Panc1 (cell line): ENCODE results near the gene ABL1. TPM values are rescaled to one million over a fixed set of nuclear protein-coding genes. Genes with fewer than 3 reads are reported as not detected.

ENCODE experiments used
- ATAC-seq: fragments of 200-7000 bp; cut with Tn5 transposase; 2 replicates; pipeline ENCODE4 v1.9.1; 2020; ENCODE audit warnings: mild to moderate bottlenecking, moderate library complexity
- BruUV-seq: library from RNA; stranded (reverse); fragments of 400-500 nt; replicated peaks from 2 replicates; lab custom pipeline; 2021; lab: Mats Ljungman, UMichigan
- CTCF ChIA-PET: fragments of 300-600 bp; sonication (Branson Sonifier 250); formaldehyde crosslinking; loops from one replicate; lab custom pipeline; 2022; ENCODE audit warnings: antibody characterized with exemption; lab: Charles Lee
- POLR2A ChIA-PET: fragments of 300-600 bp; sonication (Branson Sonifier 250); formaldehyde crosslinking; loops from one replicate; lab custom pipeline; 2022; ENCODE audit warnings: antibody characterized with exemption; lab: Charles Lee
- DNase-seq: peaks from one replicate; pipeline ENCODE4 v3.0.0-alpha.2; 2010; ENCODE audit warnings: low read depth, low spot score
- H3K27ac ChIP-seq: 2 replicates; pipeline ENCODE4 v1.5.1; 2011; ENCODE audit warnings: mild to moderate bottlenecking, low read length, inconsistent platforms
- H3K27me3 ChIP-seq: fragments of 200-500 bp; sonication (Bioruptor generic); 2 replicates; pipeline ENCODE4 v1.6.0; 2014; ENCODE audit warnings: low read length, inconsistent platforms; ENCODE audit not compliant: control insufficient read depth, insufficient read depth
- H3K36me3 ChIP-seq: fragments of 200-500 bp; sonication (Bioruptor generic); 2 replicates; pipeline ENCODE4 v1.5.1; 2014; ENCODE audit warnings: inconsistent platforms, mild to moderate bottlenecking, low read length, moderate library complexity; ENCODE audit not compliant: control insufficient read depth, insufficient read depth
- H3K4me1 ChIP-seq: 2 replicates; pipeline ENCODE4 v1.5.1; 2011; ENCODE audit warnings: inconsistent platforms, mild to moderate bottlenecking, low read length, moderate library complexity; ENCODE audit not compliant: control insufficient read depth, insufficient read depth
- H3K4me3 ChIP-seq, 2 experiments: 2 replicates each; pipeline ENCODE4 v1.5.1; 2011 to 2012; ENCODE audit warnings: low read depth in 2 of 2, low read length in 2 of 2, mild to moderate bottlenecking in 2 of 2, inconsistent platforms in 1 of 2, moderate library complexity in 1 of 2
- H3K9me3 ChIP-seq: fragments of 200-500 bp; sonication (Bioruptor generic); 2 replicates; pipeline ENCODE4 v1.5.1; 2014; ENCODE audit warnings: low read depth, mild to moderate bottlenecking, inconsistent platforms, low read length, moderate library complexity; ENCODE audit not compliant: control insufficient read depth, insufficient read depth
- POLR2AphosphoS5 ChIP-seq: IDR thresholded peaks from 2 replicates; pipeline ENCODE4 v1.6.1; 2012; ENCODE audit warnings: mild to moderate bottlenecking, low read depth, low read length, moderate library complexity
- SIN3A ChIP-seq: IDR thresholded peaks from 2 replicates; pipeline ENCODE4 v1.6.1; 2012; ENCODE audit warnings: low read depth, mild to moderate bottlenecking, low read length, moderate library complexity, borderline replicate concordance; ENCODE audit not compliant: insufficient read depth
- TCF7L2 ChIP-seq: IDR thresholded peaks from 2 replicates; pipeline ENCODE4 v1.6.1; 2011; ENCODE audit warnings: mild to moderate bottlenecking, low read depth, low read length, inconsistent platforms
- in situ Hi-C: cut with HindIII; loops from 2 replicates; pipeline ENCODE4 v1.10.0; 2016; ENCODE audit warnings: low sequenced_read_pairs, low pct_unique_long_range_greater_than_20kb
- intact Hi-C: fragments of 100-400 bp; cut with micrococcal nuclease; formaldehyde crosslinking; loops from one replicate; pipeline ENCODE4 v1.10.0; 2022; ENCODE audit not compliant: unreplicated experiment
- total RNA-seq: library from RNA; stranded (reverse); gene quantifications from one replicate; pipeline ENCODE4 v1.2.1, GENCODE V29; 2021; ENCODE audit not compliant: unreplicated experiment
- TF ChIP-seq, protein P1 (sequence below), 2 experiments: IDR thresholded peaks; 2 replicates each; pipeline ENCODE4 v1.6.1; 2011 to 2012; ENCODE audit warnings: low read depth in 2 of 2, control low read depth in 1 of 2, low read length in 1 of 2, mild to moderate bottlenecking in 1 of 2, moderate library complexity in 1 of 2; ENCODE audit not compliant: insufficient read depth in 1 of 2
- TF ChIP-seq, protein P2 (sequence below): fragments of 450-650 bp; IDR thresholded peaks from 2 replicates; pipeline ENCODE4 v1.5.1; 2017; ENCODE audit warnings: mild to moderate bottlenecking

Gene ABL1
- total RNA-seq, 1 experiment from 2014 or later = 48.4 TPM

DNA sequence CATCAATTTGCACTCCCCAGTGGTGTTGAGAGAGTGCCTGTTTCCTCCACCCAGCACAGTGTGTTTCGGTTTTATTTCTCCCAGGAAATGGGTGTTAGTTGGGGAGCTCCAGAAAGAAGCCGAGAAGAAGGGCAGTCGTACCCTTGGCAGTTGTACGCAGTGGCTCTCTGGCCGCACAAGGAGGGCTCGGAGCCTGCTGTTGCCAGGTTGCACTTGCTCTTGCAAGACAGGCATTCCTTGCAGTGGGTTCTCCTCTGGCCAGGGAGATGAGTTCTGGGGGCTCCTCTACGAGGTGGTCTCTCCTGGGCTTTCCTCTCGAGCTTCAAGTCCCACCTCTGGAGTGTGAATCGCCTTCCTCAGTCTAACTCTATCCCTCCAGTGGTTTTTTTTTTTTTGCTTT, 32.5 kb downstream of the ABL1 start:
- Histone ChIP-seq H3K27me3 (no peaks in the 10 kb centered on the region), H3K27ac (no peak overlapping the region), H3K9me3 (no peaks in the 10 kb centered on the region), H3K36me3 (no peaks in the 10 kb centered on the region), H3K4me3 (no peak overlapping the region), H3K4me1 (no peaks in the 10 kb centered on the region; the same call in none of the 2 replicates)
- in situ Hi-C loops (no loop called here), intact Hi-C loops (loop anchor here (5.0 kb wide), 1 partner anchor 160 kb away; no protein-coding TSS in a partner anchor)
- DNase-seq (no peak), ATAC-seq (no peak)
- ChIA-PET POLR2A (no interaction called here), CTCF (interaction anchor here (0.7 kb wide), 1 partner anchor 179 kb away, joined by 5 read pairs; no protein-coding TSS in a partner anchor)
- TF ChIP-seq, protein P1, sequence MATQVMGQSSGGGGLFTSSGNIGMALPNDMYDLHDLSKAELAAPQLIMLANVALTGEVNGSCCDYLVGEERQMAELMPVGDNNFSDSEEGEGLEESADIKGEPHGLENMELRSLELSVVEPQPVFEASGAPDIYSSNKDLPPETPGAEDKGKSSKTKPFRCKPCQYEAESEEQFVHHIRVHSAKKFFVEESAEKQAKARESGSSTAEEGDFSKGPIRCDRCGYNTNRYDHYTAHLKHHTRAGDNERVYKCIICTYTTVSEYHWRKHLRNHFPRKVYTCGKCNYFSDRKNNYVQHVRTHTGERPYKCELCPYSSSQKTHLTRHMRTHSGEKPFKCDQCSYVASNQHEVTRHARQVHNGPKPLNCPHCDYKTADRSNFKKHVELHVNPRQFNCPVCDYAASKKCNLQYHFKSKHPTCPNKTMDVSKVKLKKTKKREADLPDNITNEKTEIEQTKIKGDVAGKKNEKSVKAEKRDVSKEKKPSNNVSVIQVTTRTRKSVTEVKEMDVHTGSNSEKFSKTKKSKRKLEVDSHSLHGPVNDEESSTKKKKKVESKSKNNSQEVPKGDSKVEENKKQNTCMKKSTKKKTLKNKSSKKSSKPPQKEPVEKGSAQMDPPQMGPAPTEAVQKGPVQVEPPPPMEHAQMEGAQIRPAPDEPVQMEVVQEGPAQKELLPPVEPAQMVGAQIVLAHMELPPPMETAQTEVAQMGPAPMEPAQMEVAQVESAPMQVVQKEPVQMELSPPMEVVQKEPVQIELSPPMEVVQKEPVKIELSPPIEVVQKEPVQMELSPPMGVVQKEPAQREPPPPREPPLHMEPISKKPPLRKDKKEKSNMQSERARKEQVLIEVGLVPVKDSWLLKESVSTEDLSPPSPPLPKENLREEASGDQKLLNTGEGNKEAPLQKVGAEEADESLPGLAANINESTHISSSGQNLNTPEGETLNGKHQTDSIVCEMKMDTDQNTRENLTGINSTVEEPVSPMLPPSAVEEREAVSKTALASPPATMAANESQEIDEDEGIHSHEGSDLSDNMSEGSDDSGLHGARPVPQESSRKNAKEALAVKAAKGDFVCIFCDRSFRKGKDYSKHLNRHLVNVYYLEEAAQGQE (IDR thresholded peaks at IDR 0.05; ENCODE audit: insufficient read depth in 1 of 2, low read depth in 2 of 2, low read length in 1 of 2) = no peak
- TF ChIP-seq POLR2AphosphoS5 = no peak
- no peak for TF ChIP-seq SIN3A
- TF ChIP-seq, protein P2, sequence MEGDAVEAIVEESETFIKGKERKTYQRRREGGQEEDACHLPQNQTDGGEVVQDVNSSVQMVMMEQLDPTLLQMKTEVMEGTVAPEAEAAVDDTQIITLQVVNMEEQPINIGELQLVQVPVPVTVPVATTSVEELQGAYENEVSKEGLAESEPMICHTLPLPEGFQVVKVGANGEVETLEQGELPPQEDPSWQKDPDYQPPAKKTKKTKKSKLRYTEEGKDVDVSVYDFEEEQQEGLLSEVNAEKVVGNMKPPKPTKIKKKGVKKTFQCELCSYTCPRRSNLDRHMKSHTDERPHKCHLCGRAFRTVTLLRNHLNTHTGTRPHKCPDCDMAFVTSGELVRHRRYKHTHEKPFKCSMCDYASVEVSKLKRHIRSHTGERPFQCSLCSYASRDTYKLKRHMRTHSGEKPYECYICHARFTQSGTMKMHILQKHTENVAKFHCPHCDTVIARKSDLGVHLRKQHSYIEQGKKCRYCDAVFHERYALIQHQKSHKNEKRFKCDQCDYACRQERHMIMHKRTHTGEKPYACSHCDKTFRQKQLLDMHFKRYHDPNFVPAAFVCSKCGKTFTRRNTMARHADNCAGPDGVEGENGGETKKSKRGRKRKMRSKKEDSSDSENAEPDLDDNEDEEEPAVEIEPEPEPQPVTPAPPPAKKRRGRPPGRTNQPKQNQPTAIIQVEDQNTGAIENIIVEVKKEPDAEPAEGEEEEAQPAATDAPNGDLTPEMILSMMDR = no peak
- TF ChIP-seq TCF7L2 = no peak
- no TSS peak for BruUV-seq

DNA sequence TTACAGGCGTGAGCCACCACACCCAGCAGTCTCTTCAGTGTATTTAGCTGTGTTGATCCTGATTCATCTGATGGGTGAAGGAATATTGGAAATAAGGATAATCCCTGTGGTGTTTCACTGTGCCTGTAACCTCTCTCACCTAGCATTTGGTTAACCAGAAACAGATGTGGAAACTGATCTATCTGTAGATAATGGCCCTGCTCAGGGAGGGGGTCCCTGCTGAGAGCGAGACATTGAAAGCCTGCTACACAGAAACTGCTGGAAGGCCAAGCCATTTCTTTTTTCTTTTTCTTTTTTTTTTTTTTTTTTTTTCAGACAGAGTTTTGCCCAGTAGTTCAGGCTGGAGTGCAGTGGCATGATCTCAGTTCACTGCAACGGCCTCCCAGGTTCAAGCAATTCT, 33.2 kb downstream of the ABL1 start:
- no peak overlapping the region for H3K4me3 ChIP-seq
- DNase-seq = no peak
- no peaks in the 10 kb centered on the region for H3K27me3 ChIP-seq
- BruUV-seq = no TSS peak
- no peak overlapping the region for H3K27ac ChIP-seq
- H3K36me3 ChIP-seq = no peaks in the 10 kb centered on the region
- intact Hi-C loops = loop anchor here (5.0 kb wide), 1 partner anchor 161 kb away; no protein-coding TSS in a partner anchor
- H3K4me1 ChIP-seq = no peaks in the 10 kb centered on the region; the same call in 1 of the 2 replicates
- ATAC-seq = no peak
- TF ChIP-seq, protein P2 = no peak
- no peak for TF ChIP-seq SIN3A
- TF ChIP-seq TCF7L2 = no peak
- TF ChIP-seq POLR2AphosphoS5 = no peak
- TF ChIP-seq, protein P1 (IDR thresholded peaks at IDR 0.05; ENCODE audit: insufficient read depth in 1 of 2, low read depth in 2 of 2, low read length in 1 of 2) = no peak
- no peaks in the 10 kb centered on the region for H3K9me3 ChIP-seq
- ChIA-PET POLR2A (no interaction called here), CTCF (interaction anchor here (0.7 kb wide), 1 partner anchor 179 kb away, joined by 5 read pairs; no protein-coding TSS in a partner anchor)
- in situ Hi-C loops = no loop called here
